B cell (primary cell): ENCODE data around the gene TNRC6A.

Experiments used
- EZH2 ChIP-seq: IDR thresholded peaks from 2 replicates; pipeline ENCODE4 v1.6.1; 2012; ENCODE audit warnings: borderline replicate concordance, low read depth, mild to moderate bottlenecking, moderate library complexity, low read length; ENCODE audit not compliant: insufficient read depth, poor library complexity, severe bottlenecking
- TF ChIP-seq, protein P1 (sequence below): fragments of 200-600 bp; IDR thresholded peaks from one replicate; pipeline ENCODE4 v1.8.0; 2022; ENCODE audit warnings: antibody characterized with exemption, mild to moderate bottlenecking

DNA sequence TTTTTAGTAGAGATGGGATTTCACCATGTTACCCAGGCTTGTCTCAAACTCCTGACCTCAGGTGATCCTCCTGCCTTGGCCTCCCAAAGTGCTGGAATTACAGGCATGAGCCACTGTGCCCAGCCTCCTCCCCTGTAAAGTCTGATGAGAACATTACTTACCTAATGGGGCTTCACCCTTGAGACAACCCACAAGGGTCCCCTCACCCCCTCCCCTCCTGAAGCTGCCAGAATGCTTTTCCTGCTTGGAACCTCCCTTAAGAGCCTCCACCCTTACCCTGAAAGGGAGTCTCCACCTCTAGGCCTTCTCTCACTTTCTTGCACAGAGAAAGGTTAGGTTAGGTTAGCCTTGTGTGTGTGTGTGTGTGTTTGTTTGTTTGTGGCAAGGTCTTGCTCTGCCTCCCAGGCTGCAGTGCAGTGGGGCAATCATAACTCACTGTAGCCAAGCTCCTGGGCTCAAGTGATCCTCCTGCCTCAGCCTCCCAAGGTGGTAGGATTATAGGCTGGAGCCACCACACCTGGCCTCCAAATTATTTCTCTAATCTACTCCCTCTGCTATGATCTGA, 125.2 kb downstream of the TNRC6A start:
- TF ChIP-seq, protein P1, sequence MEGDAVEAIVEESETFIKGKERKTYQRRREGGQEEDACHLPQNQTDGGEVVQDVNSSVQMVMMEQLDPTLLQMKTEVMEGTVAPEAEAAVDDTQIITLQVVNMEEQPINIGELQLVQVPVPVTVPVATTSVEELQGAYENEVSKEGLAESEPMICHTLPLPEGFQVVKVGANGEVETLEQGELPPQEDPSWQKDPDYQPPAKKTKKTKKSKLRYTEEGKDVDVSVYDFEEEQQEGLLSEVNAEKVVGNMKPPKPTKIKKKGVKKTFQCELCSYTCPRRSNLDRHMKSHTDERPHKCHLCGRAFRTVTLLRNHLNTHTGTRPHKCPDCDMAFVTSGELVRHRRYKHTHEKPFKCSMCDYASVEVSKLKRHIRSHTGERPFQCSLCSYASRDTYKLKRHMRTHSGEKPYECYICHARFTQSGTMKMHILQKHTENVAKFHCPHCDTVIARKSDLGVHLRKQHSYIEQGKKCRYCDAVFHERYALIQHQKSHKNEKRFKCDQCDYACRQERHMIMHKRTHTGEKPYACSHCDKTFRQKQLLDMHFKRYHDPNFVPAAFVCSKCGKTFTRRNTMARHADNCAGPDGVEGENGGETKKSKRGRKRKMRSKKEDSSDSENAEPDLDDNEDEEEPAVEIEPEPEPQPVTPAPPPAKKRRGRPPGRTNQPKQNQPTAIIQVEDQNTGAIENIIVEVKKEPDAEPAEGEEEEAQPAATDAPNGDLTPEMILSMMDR: no peak
- TF ChIP-seq EZH2: no peak
